ELF-1 (cell line): Measurements from ENCODE around the gene ZNF280D.
"Not testable (repeated sequence)": the region's sequence is repeated elsewhere in the genome, so short reads cannot be mapped to it uniquely, and the experiment has no call there.

Experiments used
- DNase-seq: peaks from one replicate; pipeline ENCODE4 v3.0.0-alpha.2; 2016; ENCODE audit warnings: low read depth, low spot score

Gene ZNF280D

DNA sequence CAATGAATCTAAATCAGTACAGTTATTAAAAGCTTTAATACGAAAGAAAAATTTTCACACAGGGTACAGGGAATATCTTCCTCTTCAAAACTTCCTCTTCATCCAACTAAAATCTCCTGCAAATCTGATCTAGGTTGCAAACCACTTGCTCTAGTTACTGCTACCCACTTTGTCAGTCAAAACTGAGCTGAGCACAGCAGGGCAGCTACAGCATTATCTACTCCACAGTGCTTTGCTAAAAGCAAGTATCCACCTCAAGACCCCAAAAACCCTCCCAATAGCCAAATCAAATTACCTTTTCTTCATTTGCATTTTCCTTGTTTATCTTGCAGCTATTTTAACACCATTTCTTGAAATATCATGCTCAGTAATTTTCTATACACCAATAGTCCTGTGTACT, 14.7 kb downstream of the ZNF280D start:
- no peak for DNase-seq

DNA sequence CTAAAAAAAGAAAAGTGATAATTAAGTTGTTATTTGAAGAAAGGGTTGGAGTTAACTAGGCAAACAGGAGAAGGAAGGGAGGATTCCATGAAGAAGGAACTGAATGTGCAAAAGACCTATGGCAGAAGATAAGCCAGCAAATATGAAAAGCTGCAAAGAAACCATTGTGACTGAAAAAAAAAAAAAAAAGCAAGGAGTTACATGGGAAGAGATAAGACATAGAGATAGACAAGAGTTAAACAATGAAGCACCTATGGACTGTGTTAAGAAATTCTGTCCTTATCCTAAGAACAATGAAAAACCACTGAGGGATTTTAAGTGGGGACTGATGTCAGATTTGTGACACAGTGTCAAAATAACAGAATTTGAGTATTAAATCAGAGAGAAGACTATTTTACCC, 17.0 kb downstream of the ZNF280D start:
- DNase-seq = no peak

DNA sequence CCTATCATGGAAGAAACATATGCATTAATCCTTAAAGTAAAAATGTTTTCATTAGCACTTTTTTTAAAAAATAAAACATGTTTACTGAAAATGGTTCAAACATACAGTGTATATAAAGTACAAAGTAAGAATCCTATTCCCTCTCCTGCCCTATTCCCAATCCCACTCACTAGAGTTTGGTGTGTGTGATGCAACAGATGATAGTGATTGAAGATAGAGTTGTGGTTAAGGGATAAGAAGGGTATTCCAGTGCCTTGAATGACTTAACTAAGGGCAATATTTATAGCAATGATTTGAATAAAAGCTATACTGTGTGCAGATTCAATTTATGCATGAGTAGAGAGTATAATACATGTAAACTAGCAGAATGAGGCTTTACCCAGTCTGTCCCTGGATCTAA, 18.1 kb downstream of the ZNF280D start:
- no peak for DNase-seq

DNA sequence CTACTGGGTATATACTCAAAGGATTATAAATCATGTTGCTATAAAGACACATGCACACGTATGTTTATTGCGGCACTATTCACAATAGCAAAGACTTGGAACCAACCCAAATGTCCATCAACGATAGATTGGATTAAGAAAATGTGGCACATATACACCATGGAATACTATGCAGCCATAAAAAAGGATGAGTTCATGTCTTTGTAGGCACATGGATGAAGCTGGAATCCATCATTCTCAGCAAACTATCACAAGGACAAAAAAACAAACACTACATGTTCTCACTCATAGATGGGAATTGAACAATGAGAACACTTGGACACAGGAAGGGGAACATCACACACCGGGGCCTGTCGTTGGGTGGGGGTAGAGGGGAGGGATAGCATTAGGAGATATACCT, 23.8 kb downstream of the ZNF280D start:
- DNase-seq = not testable (repeated sequence)

DNA sequence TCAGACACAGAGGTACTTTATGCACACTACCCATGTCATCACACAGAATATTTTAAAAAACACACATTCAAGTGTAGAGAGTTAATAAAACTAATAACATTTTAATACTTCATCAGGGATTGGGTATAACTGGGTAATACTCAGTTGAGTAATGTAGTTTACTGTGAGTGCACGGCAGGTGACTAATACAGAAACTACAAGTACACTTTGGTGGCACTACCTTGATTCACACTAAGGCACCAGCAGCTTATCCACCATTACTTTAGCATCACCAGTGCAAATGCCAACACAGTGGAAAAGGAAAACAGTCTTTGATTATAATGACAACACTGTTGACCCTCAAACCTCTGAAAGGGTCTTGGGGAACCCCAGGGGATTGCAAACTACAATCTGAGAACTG, 33.6 kb downstream of the ZNF280D start:
- no peak for DNase-seq

DNA sequence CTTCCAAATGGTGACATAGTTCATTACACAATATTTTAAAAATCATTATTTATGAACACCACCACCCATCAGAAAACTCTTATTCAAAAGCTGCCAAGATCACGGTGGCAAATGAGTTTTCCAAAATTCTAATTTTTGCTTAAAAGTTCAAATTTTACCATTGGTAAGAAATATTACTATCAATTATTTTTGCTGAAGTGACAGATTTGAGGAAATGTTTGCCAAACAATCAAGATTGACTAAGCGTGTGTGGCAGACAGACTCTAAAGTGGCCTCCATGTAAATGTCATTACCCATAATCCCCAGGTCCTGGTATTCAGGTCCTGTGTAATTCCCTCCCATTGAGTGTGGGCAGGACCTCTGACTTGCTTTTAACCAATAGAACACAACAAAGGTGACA, 35.0 kb downstream of the ZNF280D start:
- no peak for DNase-seq

DNA sequence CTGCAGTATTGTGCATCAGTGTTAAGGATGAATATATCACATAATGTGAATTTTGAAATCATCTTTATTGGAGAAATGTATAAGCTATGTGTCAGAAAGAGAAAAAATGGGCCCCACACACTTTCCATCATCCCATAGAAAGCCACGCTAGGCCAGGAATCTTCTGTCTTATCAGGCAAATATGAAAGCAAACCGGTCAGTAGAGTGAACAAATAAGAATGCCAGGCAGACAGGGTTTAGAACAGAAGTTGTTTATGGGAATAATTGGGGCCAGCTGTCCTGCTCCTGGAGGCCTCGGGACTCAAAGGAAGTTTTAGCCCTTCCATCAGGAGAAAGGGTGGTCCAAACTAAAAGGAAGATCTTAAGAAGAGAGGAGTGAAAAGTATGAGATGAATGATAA, 39.5 kb downstream of the ZNF280D start:
- DNase-seq = no peak

DNA sequence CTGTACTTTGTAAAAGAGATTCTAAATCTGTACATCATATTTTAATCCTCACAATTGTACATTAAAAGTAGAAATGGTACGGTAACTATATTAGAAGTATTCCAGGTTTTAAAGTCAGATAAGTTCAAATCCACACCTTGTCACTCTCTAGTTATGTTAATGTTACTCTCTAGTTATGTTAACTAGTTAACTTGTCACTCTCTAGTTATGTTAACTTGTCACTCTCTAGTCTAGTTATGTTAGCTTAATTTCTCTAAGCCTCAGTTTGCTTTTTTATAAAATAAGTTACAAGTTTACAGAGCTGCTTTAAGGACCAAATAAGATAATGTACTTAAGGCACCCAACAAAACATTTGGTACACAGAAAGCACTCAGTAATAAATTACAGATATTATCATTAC, 42.6 kb downstream of the ZNF280D start:
- DNase-seq = no peak

DNA sequence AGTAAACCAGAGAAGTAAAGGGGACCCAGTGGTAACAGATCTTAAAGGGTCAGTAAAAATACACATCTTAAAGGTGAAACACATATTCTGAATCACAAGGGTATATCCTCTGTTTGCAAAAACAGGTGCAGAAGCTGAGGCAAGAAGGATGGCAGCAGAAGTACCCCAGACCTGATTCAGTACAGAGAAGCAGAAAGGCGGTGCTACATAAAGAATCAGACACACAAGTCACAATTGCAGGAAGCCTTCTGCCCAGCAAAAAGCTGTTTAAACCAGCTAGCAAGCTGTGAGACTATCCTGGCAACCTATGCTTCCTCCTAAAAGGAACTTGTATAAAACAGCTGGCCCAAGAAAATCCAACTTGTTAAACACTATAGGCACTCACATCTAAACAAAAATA, 49.4 kb downstream of the ZNF280D start:
- no peak for DNase-seq

DNA sequence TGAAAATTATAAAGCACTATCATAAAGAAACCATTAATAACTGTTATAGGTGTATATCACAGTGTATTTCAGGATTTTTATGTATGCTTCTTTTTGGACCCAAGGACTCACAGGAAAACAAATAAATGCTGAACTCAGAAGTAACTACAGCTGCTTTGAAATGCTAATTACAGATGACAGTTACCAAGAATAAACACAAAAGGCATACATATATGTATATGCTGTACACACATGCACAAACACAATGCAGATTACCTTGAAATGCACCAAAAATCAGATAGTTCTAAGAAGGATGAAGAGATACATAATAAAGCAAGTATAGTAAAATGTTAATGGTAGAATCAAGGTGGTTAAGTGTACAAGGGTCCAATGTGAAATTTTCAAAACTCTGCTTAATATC, 52.2 kb downstream of the ZNF280D start:
- DNase-seq = no peak

DNA sequence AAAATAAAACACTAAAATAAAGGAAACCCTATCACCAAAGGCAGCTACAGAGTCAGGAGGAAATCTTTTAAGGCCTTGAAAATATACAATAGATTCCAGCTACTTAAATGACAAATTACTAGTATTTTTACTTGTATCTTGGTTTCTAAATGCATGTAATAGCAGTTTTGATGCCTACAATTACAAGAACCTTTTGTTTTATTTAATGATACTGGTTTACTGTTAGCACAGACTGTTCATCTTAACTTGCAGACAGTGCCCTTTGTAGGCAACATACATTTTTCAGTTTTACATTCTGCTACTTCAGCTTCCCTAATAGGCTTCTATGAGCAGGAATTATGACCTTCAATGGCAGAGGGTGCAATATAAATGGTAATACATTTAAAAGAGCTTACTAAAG, 54.1 kb downstream of the ZNF280D start:
- no peak for DNase-seq

DNA sequence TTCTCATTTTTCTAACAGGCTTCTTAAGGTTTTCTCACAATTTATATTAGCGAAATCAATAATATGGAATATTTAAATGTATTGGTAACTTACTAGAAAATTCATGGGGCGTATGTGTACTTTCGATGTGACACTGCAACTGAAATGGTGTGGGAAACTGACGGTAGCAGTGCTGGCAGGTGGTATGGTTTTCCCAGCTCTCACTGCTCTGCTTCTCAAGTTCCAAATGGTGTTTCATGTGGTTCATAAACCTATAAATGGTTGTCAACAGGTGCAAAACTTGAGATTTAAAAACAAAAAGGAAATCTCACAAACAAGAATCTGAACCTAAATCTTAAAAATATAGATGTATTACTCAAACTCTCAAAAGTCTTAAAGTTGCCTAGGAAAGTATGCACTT, 54.7 kb downstream of the ZNF280D start:
- no peak for DNase-seq

DNA sequence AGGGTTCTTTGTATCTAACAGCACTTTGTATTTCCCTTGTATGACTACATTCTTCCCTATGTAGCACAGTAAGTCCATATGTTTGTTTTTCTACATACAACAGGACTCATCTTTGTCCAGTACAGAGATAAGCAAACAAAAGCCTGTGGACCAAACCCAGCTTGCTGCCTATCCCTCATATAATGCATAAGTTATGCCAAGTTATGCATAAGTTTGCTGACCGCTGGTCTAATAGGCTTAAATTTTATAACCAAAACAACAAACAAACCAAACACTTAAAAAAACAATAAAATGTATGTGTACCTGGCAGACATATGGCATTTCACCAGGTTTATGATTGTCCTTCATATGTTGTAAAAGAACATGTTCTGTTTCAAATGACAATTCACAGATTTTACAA, 56.0 kb downstream of the ZNF280D start:
- no peak for DNase-seq

DNA sequence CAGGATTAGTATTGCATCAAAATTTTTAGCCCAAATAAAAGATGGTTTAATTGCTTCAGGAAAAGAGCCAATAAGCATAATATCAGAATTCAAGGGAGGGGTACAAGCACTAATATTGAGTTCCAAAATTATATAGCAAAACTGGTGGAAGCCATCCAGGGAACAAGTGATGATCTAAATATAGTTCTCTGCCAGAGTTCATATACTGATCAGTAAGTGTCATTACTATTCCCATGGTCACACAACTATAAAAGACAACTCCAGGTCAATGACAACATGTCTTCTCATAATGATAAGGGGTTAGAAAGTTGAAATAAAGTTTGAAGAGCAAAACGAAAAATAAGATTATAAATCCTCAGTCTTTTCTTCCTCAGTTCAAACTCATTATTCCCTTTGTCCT, 57.4 kb downstream of the ZNF280D start:
- DNase-seq = no peak

DNA sequence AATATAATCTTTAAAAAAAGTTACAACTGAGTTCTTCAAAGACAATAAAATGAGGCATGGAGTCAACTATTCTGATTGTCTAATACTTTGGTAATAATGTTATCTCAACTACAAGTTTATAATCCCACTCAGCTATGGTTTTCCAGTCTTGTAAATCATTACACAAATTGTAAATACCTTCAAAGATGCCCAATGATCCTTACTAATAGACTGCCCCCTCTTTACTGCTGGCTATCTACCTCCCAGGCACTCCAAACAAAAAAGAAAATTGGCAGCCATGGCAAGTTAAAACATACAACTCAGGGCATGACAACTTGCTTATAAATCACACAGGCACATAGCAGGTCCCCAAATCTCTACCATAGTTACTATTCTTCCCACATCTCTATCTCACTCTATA, 58.5 kb downstream of the ZNF280D start:
- no peak for DNase-seq

DNA sequence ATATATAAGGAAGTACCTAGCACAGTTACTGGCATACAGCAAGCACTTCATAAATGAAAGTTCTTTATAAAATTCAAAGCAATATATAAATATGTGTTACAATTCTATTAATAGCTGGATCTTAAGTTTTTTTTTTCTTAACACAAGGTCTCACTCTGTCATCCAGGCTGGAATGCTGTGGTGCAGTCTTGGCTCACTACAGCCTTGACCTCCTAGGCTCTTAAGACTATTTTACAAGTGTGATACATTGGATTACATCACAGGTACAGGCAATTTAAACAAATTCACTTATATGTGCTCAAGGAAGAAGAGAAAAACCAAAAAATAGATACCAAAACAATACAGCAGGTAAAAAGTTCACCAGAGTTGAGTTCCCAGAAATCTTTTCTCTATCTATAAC, 60.6 kb downstream of the ZNF280D start:
- DNase-seq = no peak

DNA sequence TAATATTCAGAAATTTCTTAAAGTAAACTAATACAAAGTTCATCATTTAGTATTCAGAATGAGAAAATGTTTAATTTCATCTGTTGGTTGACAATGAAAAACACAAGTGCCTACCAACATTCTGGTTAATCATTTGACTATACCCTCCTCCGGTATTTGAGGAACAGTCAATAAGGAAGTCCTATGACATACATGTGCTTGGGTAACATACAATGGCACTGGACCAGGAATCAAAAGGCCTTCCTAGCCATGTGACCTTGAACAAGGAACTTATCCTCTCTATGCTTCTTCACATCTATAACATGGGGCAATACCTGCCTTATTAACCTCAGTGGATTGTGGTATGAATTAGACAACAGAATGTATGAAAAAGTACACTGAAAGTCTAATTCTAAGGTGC, 65.8 kb downstream of the ZNF280D start:
- no peak for DNase-seq

DNA sequence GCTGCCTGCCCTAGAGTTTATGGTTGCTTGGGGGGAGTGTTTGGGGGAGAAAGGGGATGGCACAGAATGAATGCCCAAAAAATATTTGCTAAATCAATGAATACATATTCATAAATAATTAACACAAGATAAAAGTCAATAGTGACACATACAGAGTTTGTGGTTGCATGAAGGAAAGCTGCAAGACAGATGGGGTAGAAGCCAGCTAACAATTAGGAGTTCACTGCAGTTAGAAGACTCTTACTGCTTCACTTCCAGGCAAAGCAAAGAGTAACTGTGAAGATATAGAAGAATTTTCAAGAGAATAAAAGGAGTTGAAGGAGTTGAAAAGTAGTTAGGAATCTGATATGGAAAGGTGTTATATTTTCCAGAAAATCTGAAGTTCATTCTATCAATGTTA, 72.4 kb downstream of the ZNF280D start:
- no peak for DNase-seq

DNA sequence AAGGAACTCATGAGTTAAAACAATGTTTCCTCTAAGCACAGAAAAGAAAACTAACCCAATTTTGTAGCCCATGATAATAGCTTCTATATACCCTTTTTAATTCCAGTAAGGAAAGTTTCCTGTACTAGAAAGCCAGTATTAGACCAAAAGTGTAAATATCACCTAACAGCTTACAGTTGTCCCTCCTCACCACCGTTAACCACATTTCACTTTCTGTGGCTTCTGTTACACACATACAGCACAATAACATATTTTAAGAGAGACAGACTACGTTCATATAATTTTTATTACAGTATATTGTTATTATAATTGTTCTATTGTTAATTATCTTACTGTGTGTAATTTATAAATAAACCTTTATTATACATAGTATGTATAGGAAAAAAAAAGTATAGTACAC, 74.1 kb downstream of the ZNF280D start:
- no peak for DNase-seq

DNA sequence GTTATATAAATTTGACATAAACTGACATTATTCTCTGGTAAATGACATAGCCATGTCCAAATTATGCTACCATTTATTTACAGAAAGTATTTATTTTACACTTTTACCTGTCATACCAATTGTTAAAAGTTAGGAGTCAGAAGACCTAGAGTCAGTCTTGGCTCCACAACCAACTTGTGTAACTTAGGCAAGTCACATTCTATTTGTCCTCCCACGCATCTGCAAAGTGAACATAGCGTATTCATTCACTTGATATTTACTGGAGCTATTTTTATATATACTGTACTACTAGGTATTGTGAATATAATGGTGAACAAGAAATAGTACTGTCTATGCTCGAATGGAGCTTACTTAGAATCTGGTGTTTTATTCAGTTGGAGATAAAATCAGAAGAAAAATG, 78.7 kb downstream of the ZNF280D start:
- no peak for DNase-seq

DNA sequence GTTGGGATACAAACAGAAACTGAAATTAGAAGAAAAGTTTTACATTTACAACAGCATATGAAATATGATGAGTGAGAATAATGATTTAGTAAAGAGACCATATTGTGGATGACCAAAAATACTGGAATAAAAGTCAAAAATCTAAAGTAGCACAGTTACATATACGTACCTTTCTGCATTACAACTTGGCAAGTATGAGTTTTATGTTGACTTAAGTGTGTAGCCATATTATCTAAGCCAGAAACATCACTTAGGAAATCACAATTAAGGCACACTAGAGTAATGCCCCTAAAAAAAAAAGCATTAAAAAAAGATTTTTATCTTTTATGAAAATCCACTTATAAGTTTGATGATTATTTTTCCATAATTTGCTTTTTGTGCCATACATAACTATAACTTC, 79.1 kb downstream of the ZNF280D start:
- DNase-seq = no peak

DNA sequence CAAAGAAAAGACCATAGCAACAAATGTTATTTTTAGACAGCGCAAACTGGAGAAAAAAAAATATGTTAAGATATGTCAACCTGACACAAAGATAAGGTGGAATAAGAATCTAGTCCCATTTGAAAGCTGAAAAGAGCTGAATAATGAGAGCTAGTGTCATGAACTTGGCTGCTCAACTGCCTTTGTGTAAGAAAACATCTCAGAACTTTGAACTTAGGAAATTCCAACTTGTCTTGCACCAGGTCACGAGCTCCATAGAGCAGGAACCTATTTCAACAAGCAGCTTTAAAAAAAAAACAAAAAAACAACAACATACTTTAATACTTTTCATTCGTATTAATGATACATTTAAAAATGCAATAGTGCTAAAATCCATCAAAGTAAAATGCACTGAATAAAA, 79.5 kb downstream of the ZNF280D start:
- DNase-seq = no peak

DNA sequence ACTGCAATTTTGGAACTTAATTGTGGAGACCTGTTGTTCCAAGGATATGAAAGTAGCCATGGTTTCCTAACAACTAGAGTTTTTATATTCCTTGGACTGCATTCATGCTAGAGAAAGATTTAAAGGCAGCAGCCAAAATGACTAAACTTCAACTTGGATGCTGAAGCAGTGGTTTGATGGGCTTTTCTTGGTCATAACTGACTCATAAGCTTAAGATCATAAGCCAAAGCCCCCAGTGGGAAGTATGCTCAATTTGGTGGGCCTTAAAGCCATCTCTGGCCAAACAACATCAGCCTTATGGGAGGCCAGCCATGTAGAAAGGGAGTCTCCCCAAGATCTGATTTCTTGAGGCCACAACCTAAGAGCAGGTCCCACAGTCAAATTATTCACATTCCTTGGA, 80.2 kb downstream of the ZNF280D start:
- no peak for DNase-seq

DNA sequence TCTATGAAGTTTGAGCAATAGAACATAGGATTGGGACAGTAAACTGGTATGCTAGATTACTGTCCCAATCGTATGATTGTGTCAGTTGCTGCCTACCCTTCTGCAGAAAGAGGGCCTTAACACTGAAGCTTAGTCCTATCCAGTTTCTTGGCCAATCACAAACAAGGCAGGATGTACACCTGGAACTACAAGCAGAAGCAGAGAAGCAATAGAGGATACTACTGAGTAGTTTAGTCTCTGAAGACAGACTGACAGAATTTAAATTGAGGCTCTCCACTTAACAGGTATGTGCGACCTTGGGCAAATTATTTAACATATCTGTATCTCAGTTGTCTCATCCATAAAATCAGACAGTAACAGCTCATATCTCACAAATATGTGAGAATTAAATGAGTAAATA, 85.0 kb downstream of the ZNF280D start:
- no peak for DNase-seq

DNA sequence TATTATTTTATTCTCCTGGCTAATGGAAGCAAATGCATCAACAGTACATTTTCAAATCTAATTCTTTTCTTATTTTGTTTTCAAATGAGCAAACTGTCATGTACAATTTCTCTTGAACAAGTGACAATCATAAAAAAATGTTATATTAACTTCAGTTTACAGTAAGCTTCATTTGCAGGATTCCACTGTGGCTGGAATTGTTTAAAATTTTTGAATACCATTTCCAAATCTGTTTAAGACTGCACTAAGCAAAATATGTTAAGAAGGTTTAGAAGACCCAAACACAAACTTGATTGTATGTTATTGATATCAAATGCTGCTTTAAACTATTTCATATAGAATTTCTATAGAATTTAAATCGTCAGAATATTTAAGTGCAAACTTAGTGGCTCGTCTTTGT, 92.8 kb downstream of the ZNF280D start:
- DNase-seq = no peak
